Measurements from ENCODE around the gene LRRC55.

Gene LRRC55

GRCh38 chr11:57148621-57149020, 33.1 kb upstream of the LRRC55 start:
- Histone ChIP-seq H3K9ac (ENCODE audit: low read depth in 1 of 2, low read length in 2 of 2) (no peak overlapping the region), H3K4me1 (ENCODE audit: control insufficient read depth in 2 of 2, insufficient read depth in 2 of 2, low read length in 2 of 2) (no peaks in the 10 kb centered on the region), H3K4me3 (ENCODE audit: low read length in 2 of 2) (no peak overlapping the region), H3K27ac (ENCODE audit: low read depth in 2 of 2, low read length in 2 of 2) (no peak overlapping the region), H3K27me3 (ENCODE audit: control insufficient read depth in 2 of 2, insufficient read depth in 2 of 2, low read length in 2 of 2) (no peaks in the 10 kb centered on the region), H3K36me3 (ENCODE audit: control insufficient read depth in 2 of 2, insufficient read depth in 2 of 2, low read length in 2 of 2) (no peaks in the 10 kb centered on the region), H3K9me3 (ENCODE audit: control insufficient read depth in 2 of 2, low read length in 2 of 2) (no peaks in the 10 kb centered on the region)

DNA sequence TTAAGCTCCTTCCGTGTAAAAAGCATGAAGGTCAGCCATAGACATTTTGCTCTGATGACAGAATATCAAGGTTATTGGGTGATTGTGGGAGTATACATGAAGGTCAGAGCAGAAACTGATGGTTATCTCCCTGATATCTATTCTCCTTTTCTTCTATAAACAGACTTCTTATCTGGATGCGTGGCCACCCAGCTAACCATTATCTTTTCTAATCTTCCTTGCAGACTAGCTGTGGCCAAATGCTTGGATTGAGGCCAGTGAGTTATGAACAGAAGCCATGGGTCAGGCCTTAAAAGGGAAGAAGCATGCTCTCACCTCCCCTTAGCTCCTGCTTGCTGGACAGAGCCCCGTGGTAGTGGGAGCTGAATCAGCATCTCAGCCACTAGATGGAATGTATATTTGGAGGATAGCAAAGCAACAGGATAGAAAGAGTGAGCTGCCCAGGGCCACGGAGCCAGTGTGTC, 31.3 kb upstream of the LRRC55 start:
- Histone ChIP-seq H3K9ac (ENCODE audit: low read depth in 1 of 2, low read length in 2 of 2) (no peak overlapping the region), H3K4me3 (ENCODE audit: low read length in 2 of 2) (no peak overlapping the region), H3K27ac (ENCODE audit: low read depth in 2 of 2, low read length in 2 of 2) (no peak overlapping the region), H3K27me3 (ENCODE audit: control insufficient read depth in 2 of 2, insufficient read depth in 2 of 2, low read length in 2 of 2) (no peaks in the 10 kb centered on the region), H3K4me1 (ENCODE audit: control insufficient read depth in 2 of 2, insufficient read depth in 2 of 2, low read length in 2 of 2) (no peaks in the 10 kb centered on the region), H3K9me3 (ENCODE audit: control insufficient read depth in 2 of 2, low read length in 2 of 2) (no peaks in the 10 kb centered on the region), H3K36me3 (ENCODE audit: control insufficient read depth in 2 of 2, insufficient read depth in 2 of 2, low read length in 2 of 2) (no peaks in the 10 kb centered on the region)

- Histone ChIP-seq H3K27ac (ENCODE audit: low read depth in 2 of 2, low read length in 2 of 2) (no peak overlapping the region), H3K9ac (ENCODE audit: low read depth in 1 of 2, low read length in 2 of 2) (no peak overlapping the region), H3K36me3 (ENCODE audit: control insufficient read depth in 2 of 2, insufficient read depth in 2 of 2, low read length in 2 of 2) (no peaks in the 10 kb centered on the region), H3K9me3 (ENCODE audit: control insufficient read depth in 2 of 2, low read length in 2 of 2) (no peaks in the 10 kb centered on the region), H3K4me3 (ENCODE audit: low read length in 2 of 2) (no peak overlapping the region), H3K4me1 (ENCODE audit: control insufficient read depth in 2 of 2, insufficient read depth in 2 of 2, low read length in 2 of 2) (no peaks in the 10 kb centered on the region), H3K27me3 (ENCODE audit: control insufficient read depth in 2 of 2, insufficient read depth in 2 of 2, low read length in 2 of 2) (no peaks in the 10 kb centered on the region)
These were observed 29.6 kb upstream of the LRRC55 start for GRCh38 chr11:57152134-57152533.

GRCh38 chr11:57153448-57153847, 28.3 kb upstream of the LRRC55 start:
- H3K27ac ChIP-seq (ENCODE audit: low read depth in 2 of 2, low read length in 2 of 2) = no peak overlapping the region
- no peaks in the 10 kb centered on the region for H3K36me3 ChIP-seq (ENCODE audit: control insufficient read depth in 2 of 2, insufficient read depth in 2 of 2, low read length in 2 of 2)
- no peaks in the 10 kb centered on the region for H3K9me3 ChIP-seq (ENCODE audit: control insufficient read depth in 2 of 2, low read length in 2 of 2)
- no peaks in the 10 kb centered on the region for H3K27me3 ChIP-seq (ENCODE audit: control insufficient read depth in 2 of 2, insufficient read depth in 2 of 2, low read length in 2 of 2)
- no peak overlapping the region for H3K9ac ChIP-seq (ENCODE audit: low read depth in 1 of 2, low read length in 2 of 2)
- H3K4me3 ChIP-seq (ENCODE audit: low read length in 2 of 2) = no peak overlapping the region
- H3K4me1 ChIP-seq (ENCODE audit: control insufficient read depth in 2 of 2, insufficient read depth in 2 of 2, low read length in 2 of 2) = no peaks in the 10 kb centered on the region

- Histone ChIP-seq H3K4me1 (ENCODE audit: control insufficient read depth in 2 of 2, insufficient read depth in 2 of 2, low read length in 2 of 2) (no peaks in the 10 kb centered on the region), H3K27ac (ENCODE audit: low read depth in 2 of 2, low read length in 2 of 2) (no peak overlapping the region), H3K36me3 (ENCODE audit: control insufficient read depth in 2 of 2, insufficient read depth in 2 of 2, low read length in 2 of 2) (no peaks in the 10 kb centered on the region), H3K27me3 (ENCODE audit: control insufficient read depth in 2 of 2, insufficient read depth in 2 of 2, low read length in 2 of 2) (no peaks in the 10 kb centered on the region), H3K9ac (ENCODE audit: low read depth in 1 of 2, low read length in 2 of 2) (no peak overlapping the region), H3K9me3 (ENCODE audit: control insufficient read depth in 2 of 2, low read length in 2 of 2) (no peaks in the 10 kb centered on the region), H3K4me3 (ENCODE audit: low read length in 2 of 2) (no peak overlapping the region)
These were observed 27.0 kb upstream of the LRRC55 start for GRCh38 chr11:57154739-57155138.

DNA sequence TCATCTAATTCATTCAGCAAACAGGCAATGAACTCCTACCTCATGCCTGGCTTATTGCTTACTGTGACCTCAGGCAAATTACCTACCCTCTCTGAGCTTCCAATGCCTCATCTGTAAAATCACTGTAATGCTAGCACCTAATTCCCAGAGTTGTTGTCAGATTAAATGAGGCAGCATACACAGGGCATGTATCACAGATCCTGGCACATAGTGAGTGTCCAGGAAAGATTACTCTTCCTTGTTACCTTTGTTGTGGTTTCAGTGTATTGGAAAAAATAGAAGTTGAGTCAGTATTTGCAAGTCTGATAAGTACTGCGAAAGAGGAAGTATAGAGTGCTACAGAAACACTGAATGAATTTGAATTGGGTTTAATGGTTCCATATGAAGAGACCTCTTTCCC, 26.4 kb upstream of the LRRC55 start:
- Histone ChIP-seq H3K27ac (ENCODE audit: low read depth in 2 of 2, low read length in 2 of 2) (no peak overlapping the region), H3K27me3 (ENCODE audit: control insufficient read depth in 2 of 2, insufficient read depth in 2 of 2, low read length in 2 of 2) (no peaks in the 10 kb centered on the region), H3K9ac (ENCODE audit: low read depth in 1 of 2, low read length in 2 of 2) (no peak overlapping the region), H3K36me3 (ENCODE audit: control insufficient read depth in 2 of 2, insufficient read depth in 2 of 2, low read length in 2 of 2) (no peaks in the 10 kb centered on the region), H3K4me1 (ENCODE audit: control insufficient read depth in 2 of 2, insufficient read depth in 2 of 2, low read length in 2 of 2) (no peaks in the 10 kb centered on the region), H3K9me3 (ENCODE audit: control insufficient read depth in 2 of 2, low read length in 2 of 2) (no peaks in the 10 kb centered on the region), H3K4me3 (ENCODE audit: low read length in 2 of 2) (no peak overlapping the region)

DNA sequence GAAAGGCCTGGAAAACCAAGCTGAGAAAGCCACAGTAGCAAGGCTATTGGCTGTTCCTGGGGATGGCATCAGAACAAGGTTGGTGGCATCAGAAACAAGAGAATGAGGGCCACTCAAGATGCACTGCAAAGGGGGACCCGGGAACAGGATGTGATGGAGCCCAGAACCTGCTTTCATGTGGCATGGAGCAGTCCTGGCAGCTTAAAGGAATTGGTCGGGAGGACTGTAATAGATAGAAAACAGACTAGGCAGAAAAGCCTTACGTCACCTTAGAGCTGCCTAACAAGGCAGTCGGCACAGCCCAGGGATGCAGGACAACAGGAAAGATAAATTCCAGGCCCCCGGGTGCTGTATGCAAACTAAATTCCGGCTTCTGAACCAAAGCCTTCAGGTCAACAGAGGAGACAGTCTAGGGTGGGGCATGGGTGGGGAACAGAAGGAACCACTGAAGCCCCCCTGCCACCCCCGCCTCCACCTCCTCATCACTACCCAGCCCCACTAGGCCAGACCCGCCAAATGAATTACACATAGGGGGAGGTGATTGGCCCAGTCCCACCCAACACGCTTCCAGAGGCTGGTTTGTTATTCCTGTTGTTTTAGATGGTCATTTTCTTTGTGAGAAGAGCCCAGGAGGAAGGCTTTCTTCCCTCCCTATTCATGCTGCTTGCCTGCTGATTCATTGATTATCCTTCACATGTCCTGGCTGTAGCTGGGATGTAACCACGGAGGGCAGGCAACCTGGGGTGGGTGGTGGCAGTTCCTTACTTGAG, 25.7 kb upstream of the LRRC55 start:
- no peaks in the 10 kb centered on the region for H3K27me3 ChIP-seq (ENCODE audit: control insufficient read depth in 2 of 2, insufficient read depth in 2 of 2, low read length in 2 of 2)
- no peak overlapping the region for H3K4me3 ChIP-seq (ENCODE audit: low read length in 2 of 2)
- H3K27ac ChIP-seq (ENCODE audit: low read depth in 2 of 2, low read length in 2 of 2) = no peak overlapping the region
- H3K36me3 ChIP-seq (ENCODE audit: control insufficient read depth in 2 of 2, insufficient read depth in 2 of 2, low read length in 2 of 2) = no peaks in the 10 kb centered on the region
- no peaks in the 10 kb centered on the region for H3K4me1 ChIP-seq (ENCODE audit: control insufficient read depth in 2 of 2, insufficient read depth in 2 of 2, low read length in 2 of 2)
- H3K9ac ChIP-seq (ENCODE audit: low read depth in 1 of 2, low read length in 2 of 2) = no peak overlapping the region
- H3K9me3 ChIP-seq (ENCODE audit: control insufficient read depth in 2 of 2, low read length in 2 of 2) = no peaks in the 10 kb centered on the region

- H3K9ac ChIP-seq (ENCODE audit: low read depth in 1 of 2, low read length in 2 of 2) = no peak overlapping the region
- no peaks in the 10 kb centered on the region for H3K4me1 ChIP-seq (ENCODE audit: control insufficient read depth in 2 of 2, insufficient read depth in 2 of 2, low read length in 2 of 2)
- no peak overlapping the region for H3K4me3 ChIP-seq (ENCODE audit: low read length in 2 of 2)
- H3K27me3 ChIP-seq (ENCODE audit: control insufficient read depth in 2 of 2, insufficient read depth in 2 of 2, low read length in 2 of 2) = no peaks in the 10 kb centered on the region
- H3K9me3 ChIP-seq (ENCODE audit: control insufficient read depth in 2 of 2, low read length in 2 of 2) = no peaks in the 10 kb centered on the region
- no peaks in the 10 kb centered on the region for H3K36me3 ChIP-seq (ENCODE audit: control insufficient read depth in 2 of 2, insufficient read depth in 2 of 2, low read length in 2 of 2)
- no peak overlapping the region for H3K27ac ChIP-seq (ENCODE audit: low read depth in 2 of 2, low read length in 2 of 2)
These were observed 24.8 kb upstream of the LRRC55 start for GRCh38 chr11:57156928-57157327.

GRCh38 chr11:57157624-57158023, 24.1 kb upstream of the LRRC55 start:
- Histone ChIP-seq H3K4me3 (ENCODE audit: low read length in 2 of 2) (no peak overlapping the region), H3K27ac (ENCODE audit: low read depth in 2 of 2, low read length in 2 of 2) (no peak overlapping the region), H3K9ac (ENCODE audit: low read depth in 1 of 2, low read length in 2 of 2) (no peak overlapping the region)

DNA sequence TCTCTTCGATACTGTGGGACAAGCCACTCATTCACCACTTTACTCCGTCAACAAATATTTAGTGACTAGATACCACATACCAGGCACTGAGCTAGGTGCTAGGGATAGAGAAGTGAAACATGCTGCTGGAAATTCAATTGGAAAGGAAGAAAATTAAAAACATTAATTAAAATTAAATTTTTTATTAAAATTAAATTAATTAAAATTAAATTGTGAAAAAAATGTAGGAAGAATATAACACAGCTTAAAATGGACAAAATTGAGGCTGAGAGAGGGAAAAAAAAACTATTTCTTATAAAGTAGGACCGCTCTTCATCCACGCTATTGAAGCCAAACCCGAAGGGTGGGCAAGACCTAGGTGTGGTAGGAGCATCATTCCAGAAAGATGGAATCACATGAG, 23.6 kb upstream of the LRRC55 start:
- no peak overlapping the region for H3K27ac ChIP-seq (ENCODE audit: low read depth in 2 of 2, low read length in 2 of 2)
- H3K9ac ChIP-seq (ENCODE audit: low read depth in 1 of 2, low read length in 2 of 2) = no peak overlapping the region
- no peaks in the 10 kb centered on the region for H3K4me1 ChIP-seq (ENCODE audit: control insufficient read depth in 2 of 2, insufficient read depth in 2 of 2, low read length in 2 of 2)
- no peak overlapping the region for H3K4me3 ChIP-seq (ENCODE audit: low read length in 2 of 2)
- no peaks in the 10 kb centered on the region for H3K36me3 ChIP-seq (ENCODE audit: control insufficient read depth in 2 of 2, insufficient read depth in 2 of 2, low read length in 2 of 2)
- no peaks in the 10 kb centered on the region for H3K27me3 ChIP-seq (ENCODE audit: control insufficient read depth in 2 of 2, insufficient read depth in 2 of 2, low read length in 2 of 2)
- no peaks in the 10 kb centered on the region for H3K9me3 ChIP-seq (ENCODE audit: control insufficient read depth in 2 of 2, low read length in 2 of 2)

More at GRCh38 chr11:57157624-57158023, 24.1 kb upstream of the LRRC55 start:
- no peaks in the 10 kb centered on the region for H3K36me3 ChIP-seq (ENCODE audit: control insufficient read depth in 2 of 2, insufficient read depth in 2 of 2, low read length in 2 of 2)
- no peaks in the 10 kb centered on the region for H3K4me1 ChIP-seq (ENCODE audit: control insufficient read depth in 2 of 2, insufficient read depth in 2 of 2, low read length in 2 of 2)
- no peaks in the 10 kb centered on the region for H3K27me3 ChIP-seq (ENCODE audit: control insufficient read depth in 2 of 2, insufficient read depth in 2 of 2, low read length in 2 of 2)
- no peaks in the 10 kb centered on the region for H3K9me3 ChIP-seq (ENCODE audit: control insufficient read depth in 2 of 2, low read length in 2 of 2)

Measured in mucosa of rectum (tissue), 2 donors.